HG02678 (cell line): ENCODE data around the gene CAMK2A.

Experiments
- ATAC-seq: cut with Tn5 transposase; IDR thresholded peaks from one replicate; pipeline ENCODE4 v1.9.1; 2021; ENCODE audit warnings: mild to moderate bottlenecking, moderate library complexity; ENCODE audit not compliant: unreplicated experiment

The CAMK2A gene

DNA sequence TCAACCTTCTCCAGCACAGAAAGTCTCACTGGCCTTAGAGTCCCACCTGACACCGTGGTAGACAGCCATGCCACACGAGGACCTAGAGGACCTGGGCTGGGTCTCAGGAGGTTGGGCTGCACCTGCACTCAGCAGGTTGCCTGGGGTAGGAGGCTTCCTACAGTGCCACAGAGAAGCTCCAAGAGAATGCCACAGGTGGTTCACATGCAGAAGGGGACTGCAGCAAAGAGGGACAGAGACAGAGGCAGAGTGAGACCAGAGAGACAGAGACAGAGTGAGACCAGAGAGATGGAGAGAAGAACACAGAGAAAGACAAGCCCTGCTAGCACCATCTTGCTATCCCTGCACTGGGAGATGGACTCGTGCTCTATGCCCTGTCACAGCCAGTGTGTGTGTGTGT is 5.7 kb downstream of the CAMK2A start:
- no peak for ATAC-seq

DNA sequence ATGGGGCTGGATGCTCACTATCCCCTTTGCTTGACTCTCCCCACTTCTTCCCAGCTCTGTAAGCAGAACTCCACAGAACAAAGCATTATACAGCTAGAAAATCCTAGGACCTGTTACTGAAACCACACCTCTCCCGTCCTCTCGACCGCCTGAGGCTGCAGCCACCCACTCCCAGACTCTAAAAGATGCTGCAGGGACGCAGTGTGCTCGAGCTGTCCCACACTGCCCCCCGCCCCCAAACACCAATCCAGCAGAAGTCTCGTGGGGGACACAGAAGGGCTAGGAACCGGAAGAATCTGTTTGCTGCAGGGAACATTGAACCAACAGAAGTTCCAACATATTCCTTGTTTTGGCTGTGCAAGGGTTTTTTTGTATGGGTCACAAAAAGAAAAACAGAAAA is 7.6 kb downstream of the CAMK2A start:
- no peak for ATAC-seq

DNA sequence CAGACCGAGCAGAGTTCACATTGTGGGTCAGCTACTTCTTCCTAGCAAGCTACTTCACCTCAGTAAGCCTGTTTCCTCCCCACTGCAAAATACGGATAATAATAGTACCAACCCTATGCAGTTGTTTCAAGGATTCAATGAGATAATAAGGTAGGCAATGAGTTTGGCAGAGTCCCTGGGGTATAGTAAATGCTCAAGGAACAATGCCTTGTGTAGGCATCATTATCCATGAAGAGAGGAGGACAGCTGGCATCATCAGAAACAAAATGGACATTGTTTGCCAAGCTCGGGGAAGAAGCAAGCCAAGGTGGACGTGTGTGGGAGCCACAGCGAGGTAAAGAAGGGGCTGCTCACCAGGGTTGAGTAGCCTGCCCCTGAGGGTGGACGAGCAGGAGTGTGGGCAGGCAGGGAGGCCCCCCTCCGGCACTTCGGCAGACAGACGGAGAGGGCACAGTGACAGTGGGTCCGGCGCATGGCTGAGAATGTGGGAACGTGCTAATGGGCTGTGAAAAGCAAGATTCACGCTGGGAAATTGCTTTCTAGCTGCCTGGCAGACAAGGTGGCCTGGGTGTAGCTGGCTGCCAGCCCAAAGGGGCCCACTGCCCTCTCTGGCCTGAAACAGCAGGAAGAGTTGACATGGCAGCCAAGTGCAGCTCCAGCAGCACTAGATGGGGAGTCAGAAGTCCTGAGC is 10.1 kb downstream of the CAMK2A start:
- ATAC-seq, result no peak

- ATAC-seq, result no peak
Measured at GRCh38 chr5:150278916-150279315, 10.7 kb downstream of the CAMK2A start.

DNA sequence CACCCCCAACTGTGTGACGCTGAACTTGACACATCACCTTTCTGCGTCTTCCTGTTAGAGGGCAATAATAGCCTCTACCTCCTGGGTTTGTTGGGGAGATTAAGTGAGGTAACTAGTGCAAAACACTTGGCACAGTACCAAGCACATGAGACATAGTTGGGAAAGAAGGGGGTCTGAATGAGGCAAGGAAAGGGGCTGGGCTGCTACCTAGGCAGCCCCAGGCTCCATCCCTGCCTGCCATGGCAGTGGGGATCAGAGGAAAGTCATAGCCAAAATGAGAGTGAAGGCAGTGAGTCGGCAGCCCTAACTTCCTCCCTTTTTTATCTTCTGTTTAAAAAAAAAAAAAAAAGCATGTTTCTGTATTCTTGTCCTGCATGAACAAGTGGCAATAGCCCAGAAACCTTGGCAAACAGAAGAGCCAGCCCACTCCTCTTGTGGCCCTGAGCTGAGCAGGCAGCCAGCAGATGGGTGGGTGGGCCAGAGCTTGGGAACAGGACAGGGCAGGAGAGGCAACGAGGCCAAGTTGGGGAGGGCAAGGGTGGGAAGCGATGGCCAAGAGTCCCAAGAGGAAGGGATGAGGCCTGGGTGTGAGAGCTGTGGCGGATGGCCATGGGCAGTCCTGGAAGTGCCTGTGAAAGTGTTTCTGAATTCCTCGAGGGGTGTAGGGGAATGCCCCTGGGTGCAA is 11.4 kb downstream of the CAMK2A start:
- no peak for ATAC-seq

DNA sequence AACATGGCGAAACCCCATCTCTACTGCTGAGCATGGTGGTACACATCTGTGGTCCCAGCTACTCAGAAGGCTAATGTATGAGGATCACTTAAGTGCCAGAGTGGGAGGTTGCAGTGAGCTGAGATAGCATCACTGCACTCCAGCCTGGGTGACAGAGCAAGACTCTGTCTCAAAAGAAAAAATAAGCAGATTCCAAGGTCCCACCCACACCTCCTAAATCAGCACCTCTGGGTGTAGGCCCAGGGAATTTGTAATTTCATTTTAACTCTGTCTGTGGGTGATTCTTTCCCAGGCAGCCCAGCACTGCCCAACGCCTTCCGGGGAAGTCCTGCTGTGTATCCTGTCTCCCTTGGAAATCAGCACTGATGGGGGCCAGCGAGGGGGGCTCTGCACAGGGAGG is 12.5 kb downstream of the CAMK2A start:
- ATAC-seq, result no peak

DNA sequence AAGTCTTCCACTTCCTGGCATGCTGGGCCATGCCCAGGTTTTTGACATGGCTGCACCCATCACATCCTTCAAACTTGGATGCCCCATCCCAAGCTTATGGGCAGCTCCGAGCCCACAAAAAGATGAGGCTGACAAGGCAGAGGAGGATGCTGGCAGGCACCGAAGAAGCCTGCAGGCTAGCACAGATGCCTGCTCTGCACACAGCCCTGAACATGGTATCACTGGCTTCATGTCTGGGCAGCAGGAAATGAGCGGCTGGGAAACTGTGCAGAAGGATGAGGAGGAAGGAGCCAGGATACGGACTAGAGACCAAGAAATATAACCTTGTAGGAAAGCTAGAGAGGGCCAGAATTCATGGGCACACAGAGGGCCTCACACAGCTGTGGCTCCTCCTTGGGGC is 14.8 kb downstream of the CAMK2A start:
- ATAC-seq, result no peak

GRCh38 chr5:150272531-150272930 is 17.0 kb downstream of the CAMK2A start:
- no peak for ATAC-seq

DNA sequence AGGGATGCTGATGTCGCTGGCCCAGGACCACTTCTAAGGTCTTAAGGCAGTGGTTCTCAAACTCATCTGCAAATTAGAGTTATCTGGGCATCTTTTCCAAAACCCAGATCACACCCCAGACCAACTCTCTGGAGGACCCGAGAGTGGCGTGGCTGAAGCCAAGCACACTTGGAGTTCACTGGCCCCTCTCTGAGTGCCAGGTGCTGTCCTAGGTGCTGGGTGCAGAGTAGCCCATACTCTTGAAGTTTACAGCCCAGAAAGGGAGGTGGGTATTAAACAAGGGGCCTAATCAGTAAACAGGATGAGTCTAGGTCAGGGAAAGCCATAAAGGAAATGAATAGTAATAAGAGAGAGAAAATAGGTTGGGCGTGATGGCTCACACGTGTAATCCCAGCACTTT is 17.6 kb downstream of the CAMK2A start:
- no peak for ATAC-seq

DNA sequence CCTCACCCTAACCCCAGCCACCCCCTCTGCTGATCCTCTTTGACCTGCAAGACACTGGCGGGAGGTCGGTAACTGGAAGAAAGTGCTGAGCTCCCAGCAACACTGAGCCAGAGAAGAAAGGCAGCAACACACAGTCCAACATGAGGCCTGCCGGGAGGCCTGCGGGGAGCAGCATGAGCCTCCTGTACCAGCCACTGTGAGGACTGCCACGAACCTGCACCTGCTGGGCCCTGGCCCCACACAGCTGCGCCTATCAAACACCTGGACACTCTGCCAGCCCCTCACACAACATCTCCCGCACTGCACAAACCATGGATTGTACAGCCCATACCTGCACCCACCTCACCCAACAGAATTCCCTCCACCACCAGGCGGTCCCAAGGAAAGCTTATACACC is 18.3 kb downstream of the CAMK2A start:
- ATAC-seq, result no peak

DNA sequence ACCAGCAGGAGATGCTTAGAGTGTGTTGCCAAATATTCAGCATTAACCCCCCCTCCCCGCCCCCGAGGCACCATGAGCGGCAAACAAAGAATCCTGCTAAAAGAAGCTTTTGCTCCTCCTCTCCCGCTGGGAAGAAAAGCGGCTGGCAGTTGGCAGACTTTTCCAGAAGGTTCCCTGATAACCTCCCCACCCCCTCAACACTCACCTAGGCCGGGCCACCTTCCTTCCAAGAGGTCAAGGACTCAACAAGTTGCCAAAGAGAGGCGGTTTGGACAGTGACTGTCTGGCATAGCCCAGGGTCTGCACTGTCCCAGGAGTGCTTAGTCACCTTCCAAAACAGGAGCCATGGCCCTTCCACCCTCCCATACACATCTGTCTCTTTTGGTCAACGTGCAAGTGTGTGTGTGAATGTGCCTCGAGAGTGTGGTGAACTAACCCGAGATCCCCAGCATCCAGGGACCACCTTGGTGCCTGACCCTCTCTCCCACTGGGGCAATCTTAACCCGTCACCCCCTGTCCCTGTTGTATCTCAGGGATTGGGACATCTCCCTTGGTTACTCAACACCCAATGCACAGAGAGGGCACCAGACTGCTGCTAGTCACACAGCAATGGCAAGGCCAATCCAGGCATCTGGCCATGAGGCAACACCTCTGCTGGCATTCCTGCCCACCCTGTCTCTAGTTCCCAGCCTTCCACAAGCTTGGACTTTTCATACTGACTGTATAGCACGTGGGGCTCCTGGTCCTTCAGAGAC is 18.9 kb downstream of the CAMK2A start:
- no peak for ATAC-seq

DNA sequence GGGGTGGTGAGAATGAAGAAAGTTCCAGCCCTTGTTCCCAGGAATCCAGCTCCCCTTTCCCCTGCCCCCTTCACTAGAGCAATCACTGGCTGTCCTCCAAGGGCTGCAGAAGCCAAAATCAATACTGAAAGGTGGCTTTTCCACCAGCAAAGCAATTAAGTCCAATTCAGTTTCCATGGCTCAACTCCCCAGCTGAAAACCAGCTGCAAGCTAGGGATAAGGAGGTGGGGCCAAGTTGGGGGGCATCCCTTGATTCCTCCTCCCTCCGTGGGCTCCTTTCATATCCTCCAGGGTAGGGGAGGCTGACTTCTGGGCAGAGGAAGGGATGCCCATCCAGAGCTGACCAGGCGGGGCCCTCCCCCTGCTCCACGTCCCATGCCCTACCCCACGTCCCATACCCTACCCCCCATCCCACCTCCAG is 22.7 kb downstream of the CAMK2A start:
- no peak for ATAC-seq

DNA sequence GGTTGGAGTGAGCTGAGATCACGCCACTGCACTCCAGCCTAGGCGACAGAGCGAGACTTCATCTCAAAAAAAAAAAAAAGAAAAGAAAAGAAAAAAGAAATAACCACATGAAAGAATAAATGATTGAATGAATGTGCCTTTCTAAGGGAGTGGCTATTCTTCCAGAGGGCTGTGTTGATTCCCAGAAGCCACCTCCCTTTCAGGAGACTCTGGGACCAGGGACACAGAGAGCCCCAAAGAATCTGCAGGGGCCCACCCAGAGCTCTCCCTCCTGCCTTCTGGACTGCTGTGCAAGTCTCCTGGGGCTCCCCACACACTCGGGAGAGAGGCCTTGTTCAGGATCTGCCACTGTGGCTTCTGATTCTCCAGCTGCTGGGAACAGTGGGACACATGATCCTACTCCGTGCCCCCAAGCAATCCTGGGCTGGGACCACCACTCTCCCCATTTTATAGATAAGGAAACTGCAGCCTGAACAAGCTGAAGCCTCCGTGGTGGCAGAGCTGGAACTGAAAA is 23.6 kb downstream of the CAMK2A start:
- ATAC-seq, result no peak

DNA sequence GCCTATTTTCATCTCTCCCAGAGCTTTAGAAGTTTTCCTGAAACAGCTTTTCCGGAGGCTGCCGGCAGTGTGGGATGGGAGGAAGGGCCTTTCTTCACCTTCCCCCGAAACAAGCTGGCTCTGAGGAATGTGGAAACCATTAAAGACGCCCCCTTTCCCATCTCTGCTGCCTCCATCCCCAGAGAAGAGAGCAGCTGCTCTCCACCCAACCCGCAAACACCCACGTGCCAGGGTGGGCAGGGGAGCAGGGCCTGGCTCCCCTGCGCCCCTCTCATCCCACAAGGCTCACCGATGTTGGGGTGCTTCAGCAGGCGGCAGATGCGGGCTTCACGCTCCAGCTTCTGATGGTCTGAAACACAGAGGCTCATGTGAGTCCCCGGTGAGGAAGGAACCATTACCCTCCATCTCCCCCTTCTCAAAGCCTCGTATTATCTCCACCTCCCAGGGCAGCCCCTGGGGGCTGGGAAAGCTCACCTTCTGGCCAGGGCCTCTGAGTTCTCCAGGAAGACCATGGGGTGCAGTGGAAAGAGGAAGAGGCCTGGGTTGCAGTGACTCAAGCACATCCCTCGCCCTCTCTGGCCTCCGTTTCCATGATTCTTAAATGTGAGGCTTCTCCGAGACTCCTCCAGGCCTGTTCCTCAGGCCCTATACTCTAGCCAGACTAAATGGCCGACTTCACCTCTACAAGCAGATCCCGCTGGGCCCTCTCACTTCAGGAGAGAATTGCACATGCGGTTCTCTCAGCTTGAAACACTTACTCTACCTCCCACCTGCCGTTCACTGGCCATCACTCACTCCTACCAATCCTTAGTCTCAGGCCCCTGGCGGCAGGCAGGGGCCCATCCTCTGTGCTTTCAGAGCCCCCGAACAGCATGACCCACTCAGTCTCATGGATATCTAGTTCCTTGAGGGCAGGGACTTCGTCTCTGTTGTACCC is 24.6 kb downstream of the CAMK2A start:
- no peak for ATAC-seq

- ATAC-seq, result no peak
Measured at GRCh38 chr5:150263801-150264621, 25.6 kb downstream of the CAMK2A start.

- ATAC-seq, result no peak
Measured at GRCh38 chr5:150263375-150263775, 26.2 kb downstream of the CAMK2A start.

DNA sequence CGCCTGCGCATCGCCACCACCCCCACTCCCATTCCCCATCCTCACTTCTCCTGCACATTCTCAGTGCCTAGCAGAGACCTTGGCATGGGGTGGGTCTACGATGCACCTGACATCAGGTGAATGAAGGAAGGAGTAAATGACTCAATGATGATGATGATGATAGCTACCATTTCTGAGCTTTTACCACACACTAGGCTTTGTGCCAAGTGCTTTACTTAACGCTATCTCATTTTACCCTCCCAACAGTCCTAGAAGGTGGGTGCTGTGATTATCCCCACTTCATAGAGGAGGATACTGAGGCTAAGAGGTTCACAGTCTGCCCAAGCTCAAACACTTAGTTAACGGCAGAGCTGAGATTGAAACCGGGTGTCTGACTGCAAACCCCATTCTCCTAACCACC is 27.1 kb downstream of the CAMK2A start:
- no peak for ATAC-seq

- ATAC-seq, result no peak
Measured at GRCh38 chr5:150261231-150261630, 28.3 kb downstream of the CAMK2A start.

DNA sequence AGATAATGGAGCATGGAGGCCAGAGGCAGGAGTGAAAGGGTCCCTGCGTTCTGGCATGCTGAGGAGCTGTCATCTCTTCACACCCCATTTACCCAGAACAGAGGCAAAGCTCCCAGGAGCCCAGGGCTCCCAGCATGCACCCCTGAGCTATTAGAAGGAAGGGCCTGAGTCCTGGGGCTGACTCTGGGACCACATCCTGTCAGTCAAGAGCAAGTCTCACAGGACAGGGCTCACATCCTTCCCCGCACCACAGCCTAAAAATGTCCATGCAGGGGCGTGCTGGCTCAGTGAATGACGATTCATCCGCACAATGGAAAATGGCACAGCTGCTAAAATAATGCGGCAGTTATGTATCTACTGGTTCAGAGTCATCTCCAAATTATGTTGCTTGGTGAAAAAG is 31.4 kb downstream of the CAMK2A start:
- ATAC-seq, result no peak

DNA sequence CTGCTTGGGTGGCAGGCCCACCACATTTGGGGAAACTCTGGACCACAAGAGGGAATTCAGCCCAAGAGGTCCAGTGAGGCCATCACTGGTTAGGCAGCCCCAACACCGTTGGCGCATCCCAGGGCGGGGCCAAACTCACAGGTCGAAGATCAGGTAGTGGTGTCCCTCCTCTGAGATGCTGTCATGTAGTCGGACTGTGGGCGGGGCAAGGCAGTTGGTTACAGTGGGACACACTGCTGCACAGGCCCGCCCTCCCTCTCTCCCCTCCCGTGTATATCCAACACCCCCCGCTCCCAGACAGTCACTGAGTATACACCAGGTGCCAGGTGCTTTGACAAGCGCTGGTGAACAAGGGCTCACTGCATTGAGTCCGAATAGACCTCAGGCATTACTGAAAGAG is 32.1 kb downstream of the CAMK2A start:
- ATAC-seq, result no peak
